Measurements from ENCODE around the gene IPO8. TPM values are rescaled to one million over a fixed set of nuclear protein-coding genes. Genes with fewer than 3 reads are reported as not detected.

IPO8 gene
- total and polyA plus RNA-seq, 2 of the 8 experiments (the other 6 are each of a cell fraction or from before 2014, with no cell fraction given): 7.2 to 59.8 TPM

- no peak overlapping the region for H3K4ac ChIP-seq (replicated peaks; ENCODE audit: insufficient read length, low read depth, low read length)
- no peak overlapping the region for H2BK12ac ChIP-seq (ENCODE audit: low read depth, low read length)
- POLR2A ChIA-PET (ENCODE audit: partially characterized antibody): no interaction called here
- H3K9ac ChIP-seq (replicated peaks in 1 of 4; ENCODE audit: extremely low read depth in 1 of 4, low read depth in 3 of 4, low read length in 3 of 4): no peak overlapping the region
- H3K4me2 ChIP-seq (ENCODE audit: insufficient read depth in 1 of 2, low read depth in 2 of 2, low read length in 2 of 2): no peak overlapping the region
- H4K91ac ChIP-seq (replicated peaks; ENCODE audit: insufficient read length, low read length): no peak overlapping the region
- no peaks in the 10 kb centered on the region for H3K4me1 ChIP-seq (replicated peaks in 1 of 4; ENCODE audit: control insufficient read depth in 3 of 4, insufficient read depth in 4 of 4, low read length in 3 of 4)
- H2BK5ac ChIP-seq (ENCODE audit: low read depth, low read length): no peak overlapping the region
- H2AK5ac ChIP-seq (ENCODE audit: low read depth, low read length): no peak overlapping the region
- no peaks in the 10 kb centered on the region for H3K79me1 ChIP-seq (ENCODE audit: low read depth, low read length)
- 90% methylated on average over 2 of the region's 2 CpGs; no CpG with 5 or more reads in 1 of the 2 experiments for WGBS, 2 experiments (ENCODE audit: extremely low coverage in 1 of 2, insufficient coverage in 1 of 2, insufficient read length in 1 of 2, insufficient replicate concordance in 2 of 2, low coverage in 1 of 2, low lambda C conversion rate in 2 of 2, missing lambda C conversion rate in 1 of 2)
- no peak overlapping the region for H3K14ac ChIP-seq (ENCODE audit: insufficient read length)
- H2BK120ac ChIP-seq (replicated peaks; ENCODE audit: low read depth, low read length): no peak overlapping the region
- H3K9me3 ChIP-seq (ENCODE audit: insufficient read depth in 2 of 2, low read depth in 1 of 2, low read length in 1 of 2): no peaks in the 10 kb centered on the region
- H3K18ac ChIP-seq (ENCODE audit: extremely low read depth, low read length): no peak overlapping the region
- H2BK15ac ChIP-seq (ENCODE audit: low read length): no peak overlapping the region
- no peak overlapping the region for H4K8ac ChIP-seq (ENCODE audit: extremely low read depth, insufficient read depth, low read length)
- H3K27me3 ChIP-seq (replicated peaks in 1 of 4; ENCODE audit: control insufficient read depth in 3 of 4, extremely low read depth in 1 of 4, insufficient read depth in 3 of 4, low read length in 3 of 4): no peaks in the 10 kb centered on the region
- H3K4me3 ChIP-seq (ENCODE audit: extremely low read depth in 1 of 4, insufficient read depth in 2 of 4, low read depth in 3 of 4, low read length in 4 of 4): no peak overlapping the region
- CTCF ChIA-PET (ENCODE audit: partially characterized antibody): no interaction called here
- H2BK20ac ChIP-seq (ENCODE audit: low read length): no peak overlapping the region
- H3K27ac ChIP-seq (ENCODE audit: low read depth, low read length): no peak overlapping the region
- H2AFZ ChIP-seq (ENCODE audit: low read length): no peak overlapping the region
- H3K79me2 ChIP-seq (ENCODE audit: control insufficient read depth in 1 of 2, insufficient read depth in 2 of 2, low read length in 2 of 2): no peaks in the 10 kb centered on the region
- no peak overlapping the region for H4K5ac ChIP-seq (ENCODE audit: insufficient read length, low read depth, low read length)
- H4K20me1 ChIP-seq (replicated peaks in 1 of 2; ENCODE audit: control insufficient read depth in 1 of 2, insufficient read depth in 2 of 2, low read length in 2 of 2): peaks cover 1 to 3% of the 10 kb centered on the region in 2 experiments
- DNase-seq (ENCODE audit: low read depth in 1 of 2, low spot score in 2 of 2): no peak
- no peak overlapping the region for H3K23ac ChIP-seq (ENCODE audit: insufficient read length)
- H3K56ac ChIP-seq (replicated peaks; ENCODE audit: insufficient read length, low read depth, low read length): no peak overlapping the region
- peaks cover 0 to 9% (median 6%) of the 10 kb centered on the region in 4 experiments; a peak in 5 of 8 replicates for H3K36me3 ChIP-seq (ENCODE audit: control insufficient read depth in 2 of 4, insufficient read depth in 4 of 4, low read length in 3 of 4)
- no peak for FAIRE-seq
- no peaks in the 10 kb centered on the region for H3K23me2 ChIP-seq (ENCODE audit: low read depth, low read length)
- no peak for TF ChIP-seq POU5F1 (IDR thresholded peaks at IDR 0.05; ENCODE audit: low read depth, low read length)
- no peak for TF ChIP-seq POLR2A (IDR thresholded peaks at IDR 0.05; ENCODE audit: control extremely low read depth in 1 of 2, low read depth in 2 of 2, low read length in 2 of 2)
- TF ChIP-seq CREB1 (IDR thresholded peaks at IDR 0.05): no peak
- no peak for TF ChIP-seq SP2 (IDR thresholded peaks at IDR 0.05; ENCODE audit: low read length)
- no peak for TF ChIP-seq USF2 (IDR thresholded peaks at IDR 0.05; ENCODE audit: low read length)
- no peak for TF ChIP-seq SIN3A (conservative IDR thresholded peaks at IDR 0.05 in 1 of 2, IDR thresholded peaks at IDR 0.05 in 1 of 2; ENCODE audit: low read depth in 1 of 2, low read length in 2 of 2)
- no peak for TF ChIP-seq ZNF274 (IDR thresholded peaks at IDR 0.05; ENCODE audit: borderline replicate concordance, extremely low read depth, low read length)
- no peak for TF ChIP-seq BCL11A (IDR thresholded peaks at IDR 0.05; ENCODE audit: low read depth in 2 of 2, low read length in 2 of 2)
- TF ChIP-seq TEAD4 (IDR thresholded peaks at IDR 0.05; ENCODE audit: low read depth, low read length): no peak
- TF ChIP-seq ASH2L (IDR thresholded peaks at IDR 0.05; ENCODE audit: low read length): no peak
- TF ChIP-seq, protein P1, sequence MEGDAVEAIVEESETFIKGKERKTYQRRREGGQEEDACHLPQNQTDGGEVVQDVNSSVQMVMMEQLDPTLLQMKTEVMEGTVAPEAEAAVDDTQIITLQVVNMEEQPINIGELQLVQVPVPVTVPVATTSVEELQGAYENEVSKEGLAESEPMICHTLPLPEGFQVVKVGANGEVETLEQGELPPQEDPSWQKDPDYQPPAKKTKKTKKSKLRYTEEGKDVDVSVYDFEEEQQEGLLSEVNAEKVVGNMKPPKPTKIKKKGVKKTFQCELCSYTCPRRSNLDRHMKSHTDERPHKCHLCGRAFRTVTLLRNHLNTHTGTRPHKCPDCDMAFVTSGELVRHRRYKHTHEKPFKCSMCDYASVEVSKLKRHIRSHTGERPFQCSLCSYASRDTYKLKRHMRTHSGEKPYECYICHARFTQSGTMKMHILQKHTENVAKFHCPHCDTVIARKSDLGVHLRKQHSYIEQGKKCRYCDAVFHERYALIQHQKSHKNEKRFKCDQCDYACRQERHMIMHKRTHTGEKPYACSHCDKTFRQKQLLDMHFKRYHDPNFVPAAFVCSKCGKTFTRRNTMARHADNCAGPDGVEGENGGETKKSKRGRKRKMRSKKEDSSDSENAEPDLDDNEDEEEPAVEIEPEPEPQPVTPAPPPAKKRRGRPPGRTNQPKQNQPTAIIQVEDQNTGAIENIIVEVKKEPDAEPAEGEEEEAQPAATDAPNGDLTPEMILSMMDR (IDR thresholded peaks at IDR 0.05; ENCODE audit: control extremely low read depth in 1 of 3, insufficient read depth in 1 of 3, low read depth in 1 of 3, low read length in 3 of 3): no peak
- TF ChIP-seq CBX8 (IDR thresholded peaks at IDR 0.05; ENCODE audit: borderline replicate concordance, low read depth, low read length): no peak
Measured at GRCh38 chr12:30635385-30635784, 60.3 kb downstream of the IPO8 start.
